GM23248 (cell line): ENCODE data around the gene GALM.

Source experiments
- EZH2 ChIP-seq: fragments of 200-600 bp; sonication (generic); IDR thresholded peaks from 2 replicates; pipeline ENCODE4 v1.6.1; 2018; ENCODE audit warnings: antibody characterized with exemption, mild to moderate bottlenecking; ENCODE audit not compliant: insufficient read depth, poor library complexity, severe bottlenecking
- EZH2phosphoT487 ChIP-seq: fragments of 200-600 bp; sonication (generic); IDR thresholded peaks from 2 replicates; pipeline ENCODE4 v1.6.1; 2018; ENCODE audit warnings: antibody characterized with exemption, moderate library complexity, mild to moderate bottlenecking, low read depth; ENCODE audit not compliant: insufficient read depth

DNA sequence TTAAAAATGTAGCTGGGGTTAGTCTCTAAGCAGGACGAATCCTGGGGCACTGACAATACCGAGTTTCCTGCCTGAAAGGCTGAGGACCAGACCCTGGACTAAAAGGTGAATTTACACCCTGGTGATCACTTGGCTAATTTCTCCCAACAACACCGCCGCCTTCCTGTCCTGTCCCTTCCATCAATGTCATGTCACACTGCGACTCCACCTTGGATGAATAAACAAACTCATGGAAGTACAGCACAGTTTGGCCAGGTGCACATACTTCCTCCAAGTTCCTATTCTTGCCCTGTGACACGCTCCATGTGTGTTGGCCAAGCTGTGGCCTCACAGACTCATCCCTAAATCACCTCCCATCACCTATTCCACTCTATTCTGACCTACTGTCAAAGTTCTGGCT lies 15.9 kb upstream of the GALM start:
- TF ChIP-seq EZH2 (no peak), EZH2phosphoT487 (no peak)
